SU-DHL-6 (cell line): ENCODE results near the gene NUPR1.

ENCODE experiments used
- EZH2phosphoT487 ChIP-seq: fragments of 200-600 bp; sonication (generic), shearing (Covaris generic); conservative IDR thresholded peaks from 2 replicates; pipeline ENCODE4 v1.6.1; 2018; ENCODE audit warnings: mild to moderate bottlenecking, antibody characterized with exemption, low read length, moderate library complexity, mixed read lengths
- TF ChIP-seq, protein P1 (sequence below): fragments of 200-600 bp; sonication (generic); IDR thresholded peaks from one replicate; pipeline ENCODE4 v1.5.1; 2017; ENCODE audit warnings: antibody characterized with exemption, mild to moderate bottlenecking, low read length, moderate library complexity; ENCODE audit not compliant: insufficient read depth, poor library complexity, severe bottlenecking

DNA sequence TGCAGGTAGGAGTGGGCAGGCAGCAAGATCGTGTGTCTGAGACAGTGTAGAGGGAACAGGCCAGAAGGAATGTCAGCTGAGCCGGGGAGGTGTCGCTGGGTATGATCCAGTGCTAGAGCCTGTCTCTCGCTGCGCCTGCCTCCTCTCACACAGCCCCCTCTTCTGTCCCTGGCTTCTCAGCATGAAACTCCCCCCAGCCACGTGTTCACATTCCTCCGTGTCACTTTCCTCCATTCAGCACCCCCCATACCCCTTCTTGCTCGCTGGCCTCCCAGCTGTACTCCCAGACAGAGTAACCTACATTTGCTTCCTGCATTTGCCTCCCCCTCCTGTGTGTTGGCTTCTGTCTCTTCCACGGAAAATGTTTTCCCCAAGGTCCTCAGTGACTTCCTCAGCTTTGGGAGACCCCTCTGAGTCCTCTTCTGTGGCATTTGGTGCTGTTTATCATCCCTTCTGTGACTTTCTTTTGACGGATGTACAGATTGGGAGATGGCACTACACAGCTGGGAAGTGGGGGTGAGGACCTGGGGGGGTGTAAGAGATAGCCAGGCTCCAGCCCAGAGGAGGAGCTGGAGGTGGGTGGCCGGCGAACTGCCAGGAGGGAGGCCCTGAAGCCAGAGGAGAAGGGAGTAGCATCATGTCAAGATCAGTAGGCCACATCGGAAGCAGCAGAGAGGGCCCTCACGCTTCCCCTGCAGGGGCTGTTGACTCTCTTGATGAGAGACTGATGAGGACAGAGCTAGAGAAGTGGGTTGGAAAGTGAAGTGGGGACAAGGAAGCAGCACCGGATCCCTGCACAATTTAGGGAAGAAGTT lies 34.1 kb upstream of the NUPR1 start:
- TF ChIP-seq EZH2phosphoT487 = no peak
- TF ChIP-seq, protein P1, sequence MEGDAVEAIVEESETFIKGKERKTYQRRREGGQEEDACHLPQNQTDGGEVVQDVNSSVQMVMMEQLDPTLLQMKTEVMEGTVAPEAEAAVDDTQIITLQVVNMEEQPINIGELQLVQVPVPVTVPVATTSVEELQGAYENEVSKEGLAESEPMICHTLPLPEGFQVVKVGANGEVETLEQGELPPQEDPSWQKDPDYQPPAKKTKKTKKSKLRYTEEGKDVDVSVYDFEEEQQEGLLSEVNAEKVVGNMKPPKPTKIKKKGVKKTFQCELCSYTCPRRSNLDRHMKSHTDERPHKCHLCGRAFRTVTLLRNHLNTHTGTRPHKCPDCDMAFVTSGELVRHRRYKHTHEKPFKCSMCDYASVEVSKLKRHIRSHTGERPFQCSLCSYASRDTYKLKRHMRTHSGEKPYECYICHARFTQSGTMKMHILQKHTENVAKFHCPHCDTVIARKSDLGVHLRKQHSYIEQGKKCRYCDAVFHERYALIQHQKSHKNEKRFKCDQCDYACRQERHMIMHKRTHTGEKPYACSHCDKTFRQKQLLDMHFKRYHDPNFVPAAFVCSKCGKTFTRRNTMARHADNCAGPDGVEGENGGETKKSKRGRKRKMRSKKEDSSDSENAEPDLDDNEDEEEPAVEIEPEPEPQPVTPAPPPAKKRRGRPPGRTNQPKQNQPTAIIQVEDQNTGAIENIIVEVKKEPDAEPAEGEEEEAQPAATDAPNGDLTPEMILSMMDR = no peak
